Aorta (tissue), 5 donors: ENCODE results near the gene SLC30A5. TPM values are rescaled to one million over a fixed set of nuclear protein-coding genes. Genes with fewer than 3 reads are reported as not detected.
A peak's percentile ranks its signal among the peaks of the same experiment; 100 is the strongest.
"Not testable (repeated sequence)": the region's sequence is repeated elsewhere in the genome, so short reads cannot be mapped to it uniquely, and the experiment has no call there.

Experiments used
- ATAC-seq: fragments of 200-7000 bp; cut with Tn5 transposase; one replicate; pipeline ENCODE4 v1.9.1; 2022; ENCODE audit warnings: moderate library complexity; ENCODE audit not compliant: low FRiP score
- DNase-seq, 2 donors: peaks; one replicate each; pipeline ENCODE4 v3.0.0-alpha.2; 2020
- H3K27ac ChIP-seq, 2 donors: one replicate each; pipeline ENCODE4 v1.5.1; 2013; ENCODE audit warnings: low read length in 2 of 2, mild to moderate bottlenecking in 2 of 2, moderate library complexity in 2 of 2, control low read depth in 1 of 2, inconsistent platforms in 1 of 2, low read depth in 1 of 2
- H3K27me3 ChIP-seq, 2 donors: one replicate each; pipeline ENCODE4 v1.6.1; 2013; ENCODE audit warnings: control low read depth in 1 of 2, low read length in 1 of 2, mild to moderate bottlenecking in 1 of 2, moderate library complexity in 1 of 2; ENCODE audit not compliant: insufficient read depth in 2 of 2, control insufficient read depth in 1 of 2
- H3K36me3 ChIP-seq, 2 donors: one replicate each; pipeline ENCODE4 v1.6.1; 2013; ENCODE audit warnings: control low read depth in 1 of 2, low read length in 1 of 2, mild to moderate bottlenecking in 1 of 2; ENCODE audit not compliant: insufficient read depth in 2 of 2, control insufficient read depth in 1 of 2
- H3K4me1 ChIP-seq, 2 donors: one replicate each; pipeline ENCODE4 v1.6.1; 2013; ENCODE audit warnings: low read length in 2 of 2, control low read depth in 1 of 2, mild to moderate bottlenecking in 1 of 2, moderate library complexity in 1 of 2; ENCODE audit not compliant: insufficient read depth in 2 of 2, control insufficient read depth in 1 of 2
- H3K4me3 ChIP-seq, 2 donors: one replicate each; pipeline ENCODE4 v1.5.1; 2013; ENCODE audit warnings: low read length in 2 of 2, control low read depth in 1 of 2, mild to moderate bottlenecking in 1 of 2
- H3K9me3 ChIP-seq: one replicate; pipeline ENCODE4 v1.6.1; 2013; ENCODE audit warnings: mild to moderate bottlenecking, low read length; ENCODE audit not compliant: control insufficient read depth
- WGBS, 2 donors: extraction: QIAGEN DNeasy Blood & Tissue Kit; methylation state at CpG; one replicate each; pipeline ENCODE4 v1.1.7; 2013; 5-methylcytosine and 5-hydroxymethylcytosine counted together
- intact Hi-C, 2 donors: fragments of 100-400 bp; cut with DNase I; formaldehyde crosslinking; loops; one replicate each; pipeline versions ENCODE4 v1.14.2 to v1.15.0; 2022
- long read RNA-seq, 2 donors: library from polyadenylated mRNA; unstranded; transcript quantifications; one replicate each; pipeline ENCODE4 v2.0.0, GENCODE V29; 2020 to 2021
- polyA plus RNA-seq, 2 donors: library from polyadenylated mRNA; stranded (reverse); fragments of 200-250 nt; gene quantifications; one replicate each; pipeline ENCODE4 v1.2.3, GENCODE V29; 2013
- total RNA-seq, 2 donors: library from RNA; stranded (reverse); fragmentation: NEBNext Ultra II Directional; extraction: Animal tissue kit (Norgen Biotek cat#: 25700); gene quantifications; one replicate each; pipeline ENCODE4 v1.2.1, GENCODE V29; 2021
- donor health status: healthy with polysubstance abuse.
- donor health status: Bipolar disorder and iron deficiency.
- donor health status: DM: no; HTN: no; CAD: no.
- donor health status: DM: no; HTN: no; CAD: no.
- donor health status: DM: yes; HTN: yes; CAD: no.

SLC30A5 gene
- total RNA-seq (10 to 100 TPM; 42.8 to 43.9 TPM), polyA plus RNA-seq (10 to 100 TPM; 23.5 to 30.1 TPM)
- long read RNA-seq, donor 1, full-length matches to known transcripts: 25 of 43 reads
- long read RNA-seq, donor 1, partial matches to known transcripts: 9 of 43 reads
- long read RNA-seq, donor 1, other reads (novel, unspliced or antisense): 9 of 43 reads
- long read RNA-seq, donor 2, full-length matches to known transcripts: 17 of 32 reads
- long read RNA-seq, donor 2, partial matches to known transcripts: 4 of 32 reads
- long read RNA-seq, donor 2, other reads (novel, unspliced or antisense): 11 of 32 reads

GRCh38 chr5:69093771-69094482, at the start of gene SLC30A5:
TSS of gene SLC30A5 (plus strand) at chr5:69094014. CDS start at chr5:69094256, 242 bp downstream.
- intact Hi-C loops: loop anchor here (2.0 to 10.0 kb wide), 2 partner anchors 277 to 281 kb away; no protein-coding TSS in a partner anchor
- H3K27me3 ChIP-seq: no peaks in the 10 kb centered on the region
- ATAC-seq: peak; percentile 100
- no peaks in the 10 kb centered on the region for H3K9me3 ChIP-seq
- H3K36me3 ChIP-seq: no peaks in the 10 kb centered on the region
- peak; percentile 99 to 100 for DNase-seq
- WGBS, 2 donors: 0% methylated on average over 70 to 79 of the region's 79 CpGs
- peak within 1 kb of the TSS; percentile 81 to 97 for H3K4me3 ChIP-seq
- peak within 1 kb of the TSS; percentile 84 to 91 for H3K27ac ChIP-seq
- no peaks in the 10 kb centered on the region for H3K4me1 ChIP-seq

GRCh38 chr5:69045213-69045612, 48.6 kb upstream of the SLC30A5 start:
- DNase-seq, H3K9me3 ChIP-seq, H3K27ac ChIP-seq, H3K36me3 ChIP-seq, ATAC-seq, H3K4me1 ChIP-seq, H3K4me3 ChIP-seq, H3K27me3 ChIP-seq: not testable (repeated sequence)
- WGBS, 2 donors: 95 to 97% methylated on average over 6 of the region's 6 CpGs
- intact Hi-C loops: loop anchor here in 1 of 2 donors (5.0 kb wide), 1 partner anchor 292 kb away; no protein-coding TSS in a partner anchor

GRCh38 chr5:69046375-69046957, 47.3 kb upstream of the SLC30A5 start:
- 95% methylated on average over 8 of the region's 8 CpGs for WGBS, 2 donors

GRCh38 chr5:69048230-69048629, 45.6 kb upstream of the SLC30A5 start:
- Histone ChIP-seq H3K9me3 (no peaks in the 10 kb centered on the region), H3K27me3 (no peaks in the 10 kb centered on the region), H3K4me3 (no peak overlapping the region), H3K36me3 (no peaks in the 10 kb centered on the region), H3K4me1 (no peaks in the 10 kb centered on the region), H3K27ac (no peak overlapping the region)
- WGBS, 2 donors: 13 to 23% methylated on average over 3 of the region's 3 CpGs
- ATAC-seq: no peak
- no peak for DNase-seq
- intact Hi-C loops: loop anchor here in 1 of 2 donors (5.0 kb wide), 1 partner anchor 289 kb away; no protein-coding TSS in a partner anchor

More at GRCh38 chr5:69046375-69046957, 47.3 kb upstream of the SLC30A5 start:
- no peaks in the 10 kb centered on the region for H3K36me3 ChIP-seq
- H3K4me1 ChIP-seq: no peaks in the 10 kb centered on the region
- intact Hi-C loops: loop anchor here in 1 of 2 donors (5.0 kb wide), 1 partner anchor 291 kb away; no protein-coding TSS in a partner anchor
- H3K9me3 ChIP-seq: no peaks in the 10 kb centered on the region
- DNase-seq (no peak), ATAC-seq (no peak)
- H3K4me3 ChIP-seq: no peak overlapping the region
- H3K27me3 ChIP-seq: no peaks in the 10 kb centered on the region
- no peak overlapping the region for H3K27ac ChIP-seq

- H3K27ac ChIP-seq: no peak overlapping the region
- H3K9me3 ChIP-seq: no peaks in the 10 kb centered on the region
- intact Hi-C loops: loop anchor here in 1 of 2 donors (5.0 kb wide), 1 partner anchor 288 kb away; no protein-coding TSS in a partner anchor
- H3K27me3 ChIP-seq: no peaks in the 10 kb centered on the region
- ATAC-seq: no peak
- no peaks in the 10 kb centered on the region for H3K36me3 ChIP-seq
- WGBS, 2 donors: 70 to 82% methylated on average over 1 of the region's 1 CpG
- DNase-seq: no peak
- H3K4me3 ChIP-seq: no peak overlapping the region
- H3K4me1 ChIP-seq: no peaks in the 10 kb centered on the region
These were observed 44.7 kb upstream of the SLC30A5 start for GRCh38 chr5:69049151-69049550.

- Histone ChIP-seq H3K9me3 (no peaks in the 10 kb centered on the region), H3K27ac (no peak overlapping the region), H3K4me1 (no peaks in the 10 kb centered on the region), H3K27me3 (no peaks in the 10 kb centered on the region), H3K4me3 (no peak overlapping the region), H3K36me3 (no peaks in the 10 kb centered on the region)
- ATAC-seq (no peak), DNase-seq (no peak)
- intact Hi-C loops: loop anchor here in 1 of 2 donors (5.0 kb wide), 1 partner anchor 288 kb away; no protein-coding TSS in a partner anchor
- WGBS, 2 donors: 33 to 41% methylated on average over 2 of the region's 2 CpGs
These were observed 44.0 kb upstream of the SLC30A5 start for GRCh38 chr5:69049796-69050195.

- H3K27me3 ChIP-seq: no peaks in the 10 kb centered on the region
- no peak overlapping the region for H3K27ac ChIP-seq
- ATAC-seq (no peak), DNase-seq (no peak)
- no peak overlapping the region for H3K4me3 ChIP-seq
- no peaks in the 10 kb centered on the region for H3K36me3 ChIP-seq
- intact Hi-C loops: no loop called here
- H3K4me1 ChIP-seq: no peaks in the 10 kb centered on the region
- H3K9me3 ChIP-seq: no peaks in the 10 kb centered on the region
- 70 to 83% methylated on average over 3 of the region's 3 CpGs for WGBS, 2 donors
These were observed 43.6 kb upstream of the SLC30A5 start for GRCh38 chr5:69050214-69050613.

- no peak for ATAC-seq
- intact Hi-C loops: no loop called here
These were observed 41.6 kb upstream of the SLC30A5 start for GRCh38 chr5:69052181-69052580.

More at GRCh38 chr5:69052181-69052580, 41.6 kb upstream of the SLC30A5 start:
- no peak for DNase-seq
- WGBS, 2 donors: 94 to 95% methylated on average over 6 of the region's 6 CpGs
- H3K27ac ChIP-seq: no peak overlapping the region
- no peaks in the 10 kb centered on the region for H3K36me3 ChIP-seq
- H3K27me3 ChIP-seq: no peaks in the 10 kb centered on the region
- no peak overlapping the region for H3K4me3 ChIP-seq
- H3K4me1 ChIP-seq: no peaks in the 10 kb centered on the region
- H3K9me3 ChIP-seq: no peaks in the 10 kb centered on the region
